DMS153 (cell line): Measurements from ENCODE around the gene BTN1A1.
"Not testable (repeated sequence)": the region's sequence is repeated elsewhere in the genome, so short reads cannot be mapped to it uniquely, and the experiment has no call there.

ENCODE experiments used
- DNase-seq: peaks from one replicate; lab custom pipeline; 2025; lab: John Stamatoyannopoulos, UW

Gene BTN1A1

DNA sequence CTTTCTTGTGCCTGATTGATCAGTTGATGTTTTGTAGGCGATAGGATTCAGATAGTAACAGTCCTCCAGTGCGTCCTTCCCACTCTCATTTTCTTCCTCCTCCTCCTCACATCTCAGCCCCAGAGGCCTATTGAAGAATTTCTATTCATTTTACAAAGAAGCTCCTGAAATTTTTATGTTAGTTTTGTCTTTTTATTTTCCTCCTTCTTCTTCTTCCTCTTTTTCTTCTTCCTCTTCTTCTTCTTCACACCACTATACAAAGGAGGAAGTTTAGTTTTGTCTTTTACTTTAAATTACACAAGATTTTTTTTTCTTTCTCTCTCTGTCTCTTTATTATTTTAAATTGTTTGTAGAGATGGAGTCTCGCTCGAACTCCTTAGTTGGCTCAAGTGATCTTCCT, 23.2 kb upstream of the BTN1A1 start:
- DNase-seq, result no peak

GRCh38 chr6:26477426-26477825, 22.7 kb upstream of the BTN1A1 start:
- DNase-seq, result no peak

DNA sequence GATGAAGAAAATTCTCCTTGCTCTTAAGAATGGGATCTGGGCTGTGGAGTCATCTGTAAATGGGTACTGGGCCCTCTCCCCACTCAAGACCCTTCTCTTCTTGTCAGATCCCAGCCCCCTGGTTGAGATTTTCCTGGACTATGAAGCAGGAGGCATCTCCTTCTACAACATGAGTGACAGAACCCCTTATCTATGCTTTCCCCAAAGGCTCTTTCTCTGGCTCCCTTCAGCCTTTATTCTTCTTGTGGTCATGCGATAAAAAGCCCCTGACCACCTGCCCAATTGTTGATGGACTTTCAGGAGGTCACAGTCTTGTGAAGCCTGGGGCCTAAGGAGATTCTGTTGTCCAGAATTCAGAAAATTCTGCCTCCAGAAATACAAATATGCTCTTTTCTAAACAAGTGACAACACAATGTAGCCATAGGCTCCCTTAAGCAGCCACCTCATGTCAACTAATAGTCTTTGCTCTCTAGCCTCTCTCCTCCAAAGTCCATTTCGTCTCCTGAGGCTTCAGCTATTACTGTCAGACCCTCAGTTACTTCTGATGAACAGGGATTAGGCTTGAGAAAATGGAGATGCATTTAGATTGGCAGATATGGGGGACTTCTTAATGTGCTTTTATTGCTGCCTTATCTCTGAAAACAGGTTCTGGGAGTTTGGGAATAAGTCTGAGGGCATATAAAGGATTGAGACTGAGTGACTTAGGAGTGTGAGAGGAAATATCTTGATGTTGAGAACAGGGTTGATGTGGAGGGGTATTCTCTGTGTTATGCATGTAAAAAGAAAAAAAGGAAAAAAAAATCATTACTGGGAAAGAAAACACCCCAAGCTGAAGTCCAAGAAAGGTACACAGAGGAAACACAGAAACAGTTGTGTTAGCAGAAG, 21.8 kb upstream of the BTN1A1 start:
- DNase-seq, result no peak

- DNase-seq, result no peak
Measured at GRCh38 chr6:26478985-26479278, 21.2 kb upstream of the BTN1A1 start.

GRCh38 chr6:26482338-26482737, 17.8 kb upstream of the BTN1A1 start:
- DNase-seq, result no peak

- no peak for DNase-seq
Measured at GRCh38 chr6:26483727-26484126, 16.4 kb upstream of the BTN1A1 start.

DNA sequence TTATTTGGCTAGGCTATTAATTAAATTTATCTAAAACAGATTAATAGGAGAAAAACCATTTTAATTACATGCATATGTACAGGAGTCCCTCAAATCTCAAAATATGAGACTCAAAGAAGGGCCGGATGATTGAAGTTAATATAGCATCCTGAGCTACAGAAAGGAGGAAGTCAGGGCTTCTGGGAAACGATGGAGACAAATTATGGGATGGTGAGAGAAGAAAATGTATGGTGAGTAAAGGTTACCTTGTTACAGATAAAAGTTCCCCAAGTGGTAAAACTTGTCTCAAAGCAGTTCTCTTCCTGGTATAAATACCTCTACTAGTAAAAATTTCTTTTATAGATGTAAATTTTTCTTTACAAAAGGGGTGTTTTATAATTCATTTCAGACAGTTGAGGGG, 15.9 kb upstream of the BTN1A1 start:
- DNase-seq, result no peak

DNA sequence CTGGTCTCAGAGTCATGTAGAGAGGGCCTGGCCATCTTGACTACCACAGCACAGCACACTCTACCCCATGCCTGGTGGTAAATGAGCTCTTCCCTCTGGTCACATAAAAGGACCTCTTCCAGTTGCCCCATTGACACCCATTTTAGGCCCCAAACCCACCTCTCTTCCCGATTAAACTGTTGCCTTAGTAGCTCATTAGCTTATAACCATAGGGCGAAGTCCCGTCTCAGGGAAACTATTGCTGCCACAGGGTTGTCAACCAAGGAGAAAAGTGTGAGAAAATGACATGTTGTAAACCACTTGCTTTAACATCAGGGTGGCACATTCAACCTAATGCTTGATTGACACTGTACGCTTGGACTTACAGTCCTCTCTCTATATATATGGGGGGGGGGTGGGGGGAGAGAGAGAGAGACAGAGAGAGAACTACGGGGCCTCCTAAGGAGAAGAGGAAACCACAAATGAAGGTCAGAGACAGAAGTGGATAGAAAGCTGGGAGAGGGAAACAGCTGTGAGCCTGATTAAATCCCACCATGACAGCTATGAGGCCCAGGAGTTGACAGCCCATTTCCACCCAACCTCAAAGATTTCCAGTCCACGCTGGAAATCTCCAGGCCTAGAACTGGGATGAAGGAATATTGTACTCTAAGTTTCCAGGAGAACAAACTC, 14.9 kb upstream of the BTN1A1 start:
- DNase-seq, result no peak

DNA sequence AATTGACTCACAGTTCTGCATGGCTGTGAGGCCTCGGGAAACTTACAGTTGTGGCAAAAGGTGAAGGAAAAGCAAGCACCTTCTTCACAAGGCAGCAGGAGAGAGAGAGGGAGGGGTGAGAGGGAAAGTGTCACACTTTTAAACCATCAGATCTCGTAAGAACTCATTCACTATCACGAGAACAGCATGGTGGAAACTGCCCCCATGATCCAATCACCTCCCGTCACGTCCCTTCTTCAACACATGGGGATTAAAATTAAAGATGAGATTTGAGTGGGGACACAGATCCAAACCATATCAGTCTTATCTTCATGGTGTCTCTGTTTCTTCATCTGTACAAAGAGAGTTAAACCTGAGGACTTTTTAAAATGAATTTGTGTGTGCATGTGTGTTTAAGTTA, 13.7 kb upstream of the BTN1A1 start:
- DNase-seq, result no peak

GRCh38 chr6:26487466-26487865, 12.6 kb upstream of the BTN1A1 start:
- no peak for DNase-seq

GRCh38 chr6:26489996-26490964, 9.8 kb upstream of the BTN1A1 start:
- DNase-seq, result no peak

DNA sequence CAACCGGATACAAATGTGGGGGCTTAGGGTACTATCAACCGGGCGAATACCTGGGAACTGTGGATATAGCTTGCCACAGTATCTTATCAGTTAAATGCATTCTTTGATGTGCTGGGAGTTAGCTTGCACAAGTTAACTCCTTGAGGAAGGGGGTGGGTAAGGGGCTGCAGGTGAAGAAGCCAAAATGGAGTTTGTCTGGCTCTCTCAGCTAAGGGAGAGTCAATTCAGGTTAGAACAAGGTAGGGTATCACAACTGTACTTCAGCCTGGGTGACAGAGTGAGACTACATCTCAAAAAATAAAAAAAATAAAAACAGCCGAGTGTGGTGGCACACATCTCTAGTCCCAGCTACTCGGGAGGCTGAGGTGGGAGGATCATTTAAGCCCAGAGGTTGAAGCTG, 8.5 kb upstream of the BTN1A1 start:
- no peak for DNase-seq

GRCh38 chr6:26493258-26493657, 6.8 kb upstream of the BTN1A1 start:
- DNase-seq, result no peak

- no peak for DNase-seq
Measured at GRCh38 chr6:26494117-26494516, 6.0 kb upstream of the BTN1A1 start.

- DNase-seq, result no peak
Measured at GRCh38 chr6:26495281-26495680, 4.8 kb upstream of the BTN1A1 start.

DNA sequence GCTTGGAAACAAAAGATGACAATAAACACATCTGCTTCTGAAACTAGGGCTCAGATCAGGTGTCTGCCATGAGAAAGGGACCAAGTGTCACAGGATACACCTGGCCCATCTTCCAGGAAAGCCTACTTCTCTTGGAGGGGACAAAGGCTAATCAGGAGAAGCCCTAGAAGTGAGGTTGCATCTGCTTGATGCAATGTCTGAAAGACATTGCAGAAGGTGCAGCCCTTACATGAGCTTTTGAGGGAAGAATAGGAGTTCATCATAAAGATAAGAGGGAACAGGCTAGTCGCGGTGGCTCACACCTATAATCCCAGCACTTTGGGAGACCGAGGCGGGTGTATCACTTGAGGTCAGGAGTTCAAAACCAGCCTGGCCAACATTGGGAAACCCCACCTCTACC, 2.5 kb upstream of the BTN1A1 start:
- no peak for DNase-seq

- no peak for DNase-seq
Measured at GRCh38 chr6:26501482-26501986, 1.4 kb downstream of the BTN1A1 start.

- DNase-seq, result no peak
Measured at GRCh38 chr6:26502165-26502564, 2.1 kb downstream of the BTN1A1 start.

DNA sequence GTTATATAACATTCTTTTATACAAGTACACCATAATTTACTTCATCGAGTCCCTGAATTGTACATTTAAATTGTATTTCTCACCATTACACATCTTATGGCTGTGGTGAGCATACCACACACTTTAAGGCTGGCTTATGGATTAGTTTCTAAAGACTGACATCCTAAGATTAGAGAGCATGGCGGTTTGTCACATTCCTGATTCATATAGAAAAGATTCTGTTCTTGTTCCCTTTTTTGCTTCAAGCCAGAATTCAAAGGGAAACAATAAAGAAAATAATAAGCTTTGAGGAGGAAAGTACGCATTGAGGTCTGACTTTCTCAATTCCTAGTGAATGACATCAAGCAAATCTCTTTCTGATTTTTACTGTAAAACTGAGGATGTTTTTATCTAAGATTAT, 2.5 kb downstream of the BTN1A1 start:
- DNase-seq, result no peak

DNA sequence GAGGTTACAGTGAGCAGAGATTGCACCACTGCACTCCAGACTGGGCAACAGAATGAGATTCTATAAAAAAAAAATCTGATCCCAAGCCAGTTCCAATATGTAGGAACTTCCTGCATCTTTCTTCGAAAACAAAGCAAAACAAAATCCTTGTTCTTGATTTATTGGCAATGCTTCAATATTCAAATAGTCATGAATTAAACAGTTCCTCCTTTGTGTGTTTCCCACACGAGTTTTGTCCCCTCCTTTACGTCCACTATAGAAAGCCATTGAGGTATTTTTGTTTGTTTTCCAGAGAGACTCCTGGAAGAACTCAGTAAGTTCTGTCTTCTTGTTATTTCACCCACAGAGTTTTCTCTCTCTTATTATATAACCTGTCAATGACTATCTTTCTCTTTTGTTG, 7.6 kb downstream of the BTN1A1 start:
- no peak for DNase-seq

DNA sequence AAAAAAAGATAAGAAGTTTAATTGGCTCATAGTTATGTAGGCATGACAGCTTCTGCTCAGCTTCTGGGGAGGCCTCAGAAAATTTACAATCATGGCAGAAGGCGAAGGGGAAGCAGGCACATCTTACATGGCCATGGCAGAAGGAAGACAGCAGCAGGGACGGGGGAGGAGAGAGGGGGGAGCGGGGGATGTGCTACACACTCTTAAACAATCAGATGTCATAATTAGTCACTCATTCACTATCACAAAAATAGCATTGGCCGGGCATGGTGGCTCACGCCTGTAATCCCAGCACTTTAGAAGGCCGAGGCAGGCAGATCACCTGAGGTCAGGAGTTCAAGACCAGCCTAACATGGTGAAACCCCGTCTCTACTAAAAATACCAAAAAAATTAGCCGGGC, 10.9 kb downstream of the BTN1A1 start:
- DNase-seq, result not testable (repeated sequence)

DNA sequence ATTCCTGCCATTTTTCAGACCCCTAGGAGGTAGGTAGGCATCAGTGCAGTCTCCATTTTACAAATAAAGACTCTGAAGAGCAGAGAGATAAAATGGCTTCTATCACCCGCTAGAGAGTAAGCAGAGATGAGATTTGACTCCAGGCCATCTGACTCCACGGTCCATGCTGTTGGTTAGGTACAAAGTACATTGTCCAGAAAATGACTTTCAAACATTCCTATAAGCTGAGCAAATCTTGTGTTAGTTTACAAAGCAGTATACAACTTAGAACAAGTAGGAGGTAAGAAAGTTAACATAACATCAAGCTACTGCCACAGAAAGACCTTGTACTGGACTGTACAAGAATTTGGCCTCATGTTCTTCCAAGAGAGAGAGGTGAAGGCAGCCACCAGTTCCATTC, 14.9 kb downstream of the BTN1A1 start:
- DNase-seq, result no peak
